HG02623 (cell line): ENCODE measurements around the gene TCOF1.
A peak's percentile ranks its signal among the peaks of the same experiment; 100 is the strongest.
"Not testable (repeated sequence)": the region's sequence is repeated elsewhere in the genome, so short reads cannot be mapped to it uniquely, and the experiment has no call there.

Experiments
- ATAC-seq: cut with Tn5 transposase; IDR thresholded peaks from one replicate; pipeline ENCODE4 v1.9.1; 2021; ENCODE audit warnings: moderate library complexity; ENCODE audit not compliant: unreplicated experiment

The TCOF1 gene

DNA sequence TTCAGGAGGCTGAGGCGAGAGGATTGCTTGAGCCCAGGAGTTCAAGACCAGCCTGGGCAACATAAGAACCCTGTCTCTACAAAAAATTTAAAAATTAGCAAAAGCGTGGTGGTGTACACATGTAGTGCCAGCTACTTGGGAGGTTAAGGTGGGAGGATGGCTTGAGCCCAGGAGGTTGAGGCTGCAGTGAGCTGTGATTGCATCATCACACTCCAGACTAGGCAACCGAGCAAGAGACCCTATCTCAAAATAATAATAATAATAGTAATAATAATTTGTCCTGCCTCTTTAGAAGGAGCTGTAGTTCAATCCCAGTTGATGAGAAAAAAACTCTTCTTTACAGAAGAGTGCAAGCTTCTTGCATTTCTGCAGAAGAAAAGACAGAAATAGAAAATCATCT is 65.3 kb downstream of the TCOF1 start:
- no peak for ATAC-seq

GRCh38 chr5:150426165-150426564 is 68.7 kb downstream of the TCOF1 start:
- ATAC-seq, result not testable (repeated sequence)

DNA sequence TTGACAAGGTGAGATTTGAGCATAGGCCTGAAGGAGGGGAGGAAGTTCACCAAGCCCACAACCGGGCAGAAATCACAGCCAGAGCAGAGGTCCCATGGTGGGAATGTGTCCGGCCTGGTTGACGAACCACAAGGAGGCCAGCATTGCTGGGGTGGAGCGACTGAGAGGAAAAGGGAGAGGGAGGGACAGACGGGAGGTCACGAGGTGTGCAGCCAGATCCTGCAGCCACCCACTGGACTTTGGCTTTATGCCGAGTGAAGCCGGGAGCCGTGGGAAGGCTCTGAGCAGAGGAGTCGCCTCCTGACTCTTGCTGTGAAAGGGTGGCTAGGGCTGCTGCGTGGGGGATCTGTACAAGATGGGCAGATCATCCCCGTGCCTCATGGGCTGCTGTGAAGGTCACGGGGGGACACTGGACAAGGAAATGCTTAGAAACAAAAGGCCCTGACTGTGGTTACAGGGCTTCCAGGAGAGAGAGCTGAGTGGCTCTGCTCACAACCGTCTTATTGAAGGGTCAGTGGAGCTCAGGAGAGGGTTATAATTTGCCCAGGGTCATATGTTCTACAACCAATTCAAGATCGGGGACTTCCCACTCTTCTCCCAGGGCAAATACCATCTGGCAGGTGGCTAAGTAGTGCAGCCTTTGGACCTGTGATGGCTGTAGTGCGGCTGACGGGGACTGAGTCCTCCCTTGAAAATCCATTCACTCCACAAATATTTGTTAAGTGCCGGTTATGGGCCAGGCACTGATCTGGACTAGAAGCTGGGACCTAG is 70.8 kb downstream of the TCOF1 start:
- no peak for ATAC-seq

DNA sequence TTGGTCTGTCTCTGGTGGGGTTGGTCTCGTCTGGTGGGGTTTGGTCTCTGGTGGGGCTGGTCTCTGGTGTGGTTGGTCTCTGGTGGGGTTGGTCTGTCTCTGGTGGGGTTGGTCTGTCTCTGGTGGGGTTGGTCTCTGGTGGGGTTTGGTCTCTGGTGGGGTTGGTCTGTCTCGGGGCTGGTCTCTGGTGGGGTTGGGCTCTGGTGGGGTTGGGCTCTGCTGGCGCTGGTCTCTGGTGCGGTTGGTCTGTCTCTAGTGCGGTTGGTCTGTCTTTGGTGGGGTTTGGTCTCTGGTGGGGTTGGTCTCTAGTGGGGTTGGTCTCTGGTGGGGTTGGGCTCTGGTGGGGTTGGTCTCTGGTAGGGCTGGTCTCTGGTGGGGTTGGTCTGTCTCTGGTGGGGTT is 71.5 kb downstream of the TCOF1 start:
- no peak for ATAC-seq

GRCh38 chr5:150429410-150429873 is 71.9 kb downstream of the TCOF1 start:
- ATAC-seq, result no peak

- no peak for ATAC-seq
Observed at GRCh38 chr5:150431048-150431447, 73.6 kb downstream of the TCOF1 start.

DNA sequence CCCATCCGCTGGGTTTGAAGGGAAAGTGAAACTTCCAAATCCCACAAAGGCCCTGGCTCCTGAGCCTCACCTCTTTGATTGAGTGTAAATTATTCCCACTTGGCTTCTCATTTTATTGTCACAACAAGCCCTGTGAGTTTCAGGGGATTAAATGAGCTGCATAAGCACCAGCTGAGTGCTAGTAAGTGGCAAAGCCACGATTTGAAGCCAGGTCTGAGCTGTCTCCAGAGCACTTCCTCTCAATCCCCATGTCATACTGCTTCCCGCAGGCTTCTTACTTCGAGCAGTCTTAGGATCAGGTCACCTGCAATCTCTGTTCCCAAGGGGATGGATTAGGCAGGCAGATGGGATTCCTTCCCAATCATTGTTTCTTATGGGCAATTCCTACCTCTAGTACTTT is 74.1 kb downstream of the TCOF1 start:
- no peak for ATAC-seq

GRCh38 chr5:150434464-150434863 is 77.0 kb downstream of the TCOF1 start:
- no peak for ATAC-seq

DNA sequence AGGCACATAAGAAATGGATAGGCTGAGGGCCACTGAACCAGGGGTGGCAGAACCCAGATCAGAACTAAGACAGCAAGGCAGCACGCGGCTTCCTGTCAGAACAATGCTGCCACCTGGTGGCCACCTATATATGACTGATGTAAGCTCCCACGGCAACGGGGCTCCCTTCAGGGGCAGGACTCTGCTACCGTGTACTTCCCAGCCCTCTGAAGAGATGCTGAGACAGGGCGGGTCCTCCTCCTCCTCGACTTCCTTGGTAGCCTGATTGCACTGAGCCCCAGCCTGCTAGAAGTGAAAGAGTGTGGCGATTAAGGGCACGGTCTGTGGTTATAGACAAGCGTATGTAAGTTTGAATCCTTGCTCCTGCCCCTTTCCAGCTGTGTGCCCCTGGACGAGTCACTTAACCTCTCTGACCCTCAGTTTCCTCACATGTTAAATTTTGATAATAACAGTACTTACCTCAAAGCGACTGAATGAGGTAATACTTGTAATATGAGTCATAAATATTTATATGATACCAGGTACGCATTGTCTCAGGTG is 78.7 kb downstream of the TCOF1 start:
- ATAC-seq, result peak; percentile 94

DNA sequence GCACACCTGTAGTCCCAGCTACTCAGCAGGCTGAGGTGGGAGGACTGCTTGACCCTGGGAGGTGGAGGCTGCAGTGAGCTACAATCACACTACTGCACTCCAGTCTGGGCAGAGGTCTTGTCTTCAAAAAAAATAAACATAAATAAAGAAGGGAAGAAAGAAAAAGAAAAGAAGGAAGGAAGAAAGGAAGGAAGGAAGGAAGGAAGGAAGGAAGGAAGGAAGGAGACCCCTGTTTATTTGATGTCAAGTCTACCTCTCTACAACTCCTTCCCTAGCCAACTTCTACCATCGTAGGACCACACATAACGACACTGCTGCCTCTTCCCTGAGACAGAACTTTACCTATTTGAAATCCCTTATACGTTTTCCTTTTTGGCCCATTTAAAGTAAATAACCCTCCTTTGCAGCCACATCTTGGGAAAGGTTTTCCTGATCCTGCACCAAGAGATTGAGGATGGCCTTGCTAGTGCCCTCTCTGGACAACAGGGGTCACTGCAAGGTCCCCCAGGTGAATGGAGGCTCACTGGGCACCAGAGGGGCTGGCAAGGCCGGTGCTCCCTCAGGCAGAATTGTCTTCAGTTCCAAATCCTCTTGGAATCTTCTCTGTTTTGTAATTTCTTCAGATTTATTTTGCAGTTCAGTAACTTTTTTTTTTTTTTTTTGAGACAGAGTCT is 81.5 kb downstream of the TCOF1 start:
- no peak for ATAC-seq

GRCh38 chr5:150440948-150441812 is 83.7 kb downstream of the TCOF1 start:
- no peak for ATAC-seq

GRCh38 chr5:150441813-150442698 is 84.6 kb downstream of the TCOF1 start:
- no peak for ATAC-seq

GRCh38 chr5:150442699-150443080 is 85.2 kb downstream of the TCOF1 start:
- no peak for ATAC-seq

- no peak for ATAC-seq
Observed at GRCh38 chr5:150443242-150444075, 86.0 kb downstream of the TCOF1 start.

DNA sequence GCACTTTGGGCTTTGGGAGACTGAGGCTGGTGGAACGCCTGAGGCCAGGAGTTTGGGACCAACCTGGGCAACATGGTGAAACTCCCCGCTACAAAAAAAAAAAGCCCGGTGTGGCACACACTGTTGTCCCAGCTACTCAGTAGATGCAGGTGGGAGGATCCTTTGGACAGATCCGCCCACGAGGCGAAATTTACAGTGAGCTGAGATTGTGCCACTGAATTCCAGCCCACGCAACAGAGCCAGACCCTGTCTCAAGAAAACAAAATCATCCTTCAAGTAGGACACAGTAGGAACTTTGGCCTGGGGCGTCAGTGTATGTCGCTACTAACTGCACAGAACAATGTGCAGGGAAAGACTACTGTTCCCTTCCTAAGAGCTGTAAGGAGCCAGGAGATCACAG is 87.3 kb downstream of the TCOF1 start:
- no peak for ATAC-seq

GRCh38 chr5:150446088-150446487 is 88.6 kb downstream of the TCOF1 start:
- ATAC-seq, result no peak

DNA sequence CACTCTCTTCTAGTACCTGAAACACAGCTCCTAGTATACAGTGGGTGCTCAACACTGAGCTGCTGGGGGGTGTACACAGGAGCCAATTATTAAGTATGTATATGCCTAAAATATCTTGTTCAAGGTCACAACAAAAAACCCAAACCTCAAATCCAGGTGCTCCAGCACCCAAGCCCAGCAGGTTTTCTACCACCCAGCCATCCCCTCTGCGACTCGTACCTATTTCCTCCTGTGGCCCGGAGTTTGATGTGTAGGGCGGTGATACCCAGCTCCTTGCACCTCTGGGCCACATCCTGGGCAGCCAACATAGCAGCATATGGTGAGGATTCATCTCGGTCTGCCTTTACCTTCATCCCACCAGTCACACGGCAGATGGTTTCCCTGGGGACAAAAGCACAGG is 89.1 kb downstream of the TCOF1 start:
- no peak for ATAC-seq

DNA sequence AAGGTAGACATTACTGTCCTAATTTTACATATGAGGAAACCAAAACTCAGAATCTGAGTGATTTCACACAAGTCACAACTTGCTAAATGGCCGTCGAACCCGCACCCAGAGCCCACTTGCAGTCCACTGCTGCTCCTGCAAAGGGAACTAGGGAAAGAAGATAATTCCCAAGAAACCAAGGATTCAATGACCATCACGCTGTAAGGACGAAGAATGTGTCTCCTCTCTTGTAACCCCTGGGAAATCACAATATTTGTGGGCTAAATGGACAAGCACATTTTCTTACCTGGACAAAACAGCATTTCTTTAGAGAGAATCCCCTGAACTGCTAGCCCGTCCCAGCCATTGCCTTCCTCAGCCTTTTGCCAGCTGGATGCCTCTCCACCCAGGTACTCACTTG is 89.7 kb downstream of the TCOF1 start:
- ATAC-seq, result no peak

GRCh38 chr5:150448334-150448733 is 90.8 kb downstream of the TCOF1 start:
- ATAC-seq, result no peak
